GM21529 (cell line): ENCODE results near the gene COL4A6.

Experiments used
- ATAC-seq: cut with Tn5 transposase; IDR thresholded peaks from one replicate; pipeline ENCODE4 v1.9.1; 2021; ENCODE audit not compliant: unreplicated experiment

Gene COL4A6

DNA sequence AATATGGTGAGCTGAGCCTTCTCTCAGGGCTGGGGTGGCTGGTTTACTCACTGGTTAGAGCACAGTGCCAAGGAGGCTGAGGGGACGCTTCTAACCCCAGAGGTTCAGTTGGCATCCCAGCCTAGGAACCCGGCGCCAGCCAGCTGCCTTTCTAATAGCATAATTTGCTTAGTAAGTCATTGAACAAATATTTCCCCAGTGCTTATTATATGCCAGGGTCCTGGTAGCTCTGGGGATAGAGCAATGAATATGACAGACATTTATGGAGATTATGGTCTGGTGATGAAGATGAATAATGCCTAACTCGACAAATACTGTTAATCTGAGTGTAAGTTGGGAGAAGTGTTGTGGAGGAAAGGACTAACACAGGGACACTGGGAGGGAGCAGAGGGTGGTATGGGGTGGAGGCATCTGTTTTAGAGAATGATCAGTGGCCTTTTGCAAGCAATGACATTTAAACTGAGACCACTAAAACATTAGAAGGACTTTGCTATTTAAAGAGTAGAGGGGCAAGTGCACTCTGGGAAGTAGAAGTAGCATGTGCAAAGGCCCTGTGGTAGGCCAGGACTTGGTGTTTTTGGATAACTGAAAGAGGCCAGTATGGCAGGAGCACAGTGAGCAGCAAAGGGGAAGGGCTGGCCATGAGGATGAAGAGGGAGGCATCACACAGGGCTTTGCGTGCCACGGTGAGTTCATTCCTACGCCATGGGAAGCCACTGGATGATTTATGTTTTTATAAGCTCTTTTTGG lies 274.7 kb downstream of the COL4A6 start:
- no peak for ATAC-seq

- no peak for ATAC-seq
Measured at GRCh38 chrX:108162265-108162664, 276.0 kb downstream of the COL4A6 start.

DNA sequence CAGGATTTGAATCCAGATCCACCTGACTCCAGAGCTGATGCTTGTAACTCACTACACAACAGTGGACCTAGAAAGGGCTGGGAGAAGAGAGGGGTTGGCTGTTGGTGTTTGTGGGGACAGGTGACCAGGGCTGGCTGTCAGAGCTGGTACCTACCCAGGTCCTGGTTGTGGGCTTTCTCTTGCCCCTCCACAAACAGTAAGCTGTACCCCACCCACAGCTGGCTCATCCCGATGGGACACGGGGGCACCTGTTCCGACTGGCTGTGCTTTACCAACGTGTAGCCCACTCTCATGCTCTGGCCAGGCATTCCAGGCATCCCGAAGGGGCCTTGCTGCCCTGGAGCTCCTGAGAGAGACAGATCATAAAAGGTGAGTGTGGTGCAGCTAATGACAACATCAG lies 277.9 kb downstream of the COL4A6 start:
- ATAC-seq: no peak

GRCh38 chrX:108159028-108159670 lies 279.1 kb downstream of the COL4A6 start:
- no peak for ATAC-seq

GRCh38 chrX:108157628-108158027 lies 280.6 kb downstream of the COL4A6 start:
- no peak for ATAC-seq

- no peak for ATAC-seq
Measured at GRCh38 chrX:108156934-108157466, 281.2 kb downstream of the COL4A6 start.

GRCh38 chrX:108156082-108156481 lies 282.1 kb downstream of the COL4A6 start:
- ATAC-seq: no peak

DNA sequence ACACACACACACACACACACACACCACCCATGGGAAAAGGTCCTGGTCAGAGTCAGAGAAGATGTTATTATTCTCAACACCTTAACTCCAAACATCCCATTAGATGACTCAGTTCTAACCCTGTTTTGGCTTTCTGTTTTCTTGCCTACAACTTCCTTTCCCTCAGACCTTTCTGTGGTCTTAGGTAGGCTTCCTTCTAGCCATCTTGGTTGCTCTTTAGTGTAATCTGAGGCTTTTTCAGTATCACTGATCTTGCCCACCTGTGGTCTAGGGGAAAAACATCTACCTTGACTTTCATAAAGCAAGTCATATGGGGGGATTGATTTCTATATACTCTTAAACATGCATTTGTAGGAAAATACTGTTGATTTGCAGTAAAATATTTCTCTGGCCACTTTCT lies 289.7 kb downstream of the COL4A6 start:
- peak; percentile 97 for ATAC-seq

DNA sequence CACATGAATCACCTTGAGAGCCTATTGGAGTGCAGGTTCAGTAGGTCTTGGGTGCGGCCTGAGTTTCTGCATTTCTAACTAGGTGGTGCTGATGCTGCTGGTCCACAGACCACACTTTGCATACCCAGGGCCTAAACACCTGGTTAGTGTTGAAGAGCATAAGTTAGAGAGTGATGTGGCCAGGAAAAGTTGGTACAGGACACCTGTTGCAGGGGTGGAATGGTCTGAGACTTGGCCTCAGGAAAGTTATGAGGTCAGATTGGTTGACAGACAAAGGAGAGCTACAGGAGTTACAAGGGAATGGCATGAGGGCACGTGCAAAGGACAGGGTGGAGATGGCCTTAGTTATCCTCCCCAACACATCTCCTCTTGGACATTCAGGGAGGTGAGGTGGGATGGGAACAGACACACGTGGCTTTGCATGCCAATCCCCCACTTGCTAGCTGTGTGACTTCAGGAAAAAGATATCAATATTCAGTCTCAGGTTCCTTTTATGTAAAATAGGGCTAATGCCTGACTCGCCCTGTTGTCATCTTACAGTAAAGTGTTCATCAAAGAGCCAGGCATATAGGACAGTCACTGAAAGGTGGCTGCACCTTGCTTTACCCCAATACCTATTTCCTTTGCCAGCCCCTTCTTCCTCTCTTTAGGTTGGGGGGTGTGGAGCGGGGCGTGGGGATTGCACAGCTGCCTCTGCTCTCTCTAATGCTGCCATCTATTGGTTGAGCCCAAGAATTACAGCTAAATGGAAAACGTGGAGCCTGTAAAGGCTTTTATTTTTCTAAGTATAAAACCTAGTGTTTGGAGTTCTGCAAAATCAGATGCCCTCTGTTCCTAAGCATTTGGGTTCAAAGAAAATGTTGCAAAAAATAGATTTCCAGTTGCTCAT lies 299.2 kb downstream of the COL4A6 start:
- no peak for ATAC-seq

- ATAC-seq: no peak
Measured at GRCh38 chrX:108134724-108135123, 303.5 kb downstream of the COL4A6 start.

DNA sequence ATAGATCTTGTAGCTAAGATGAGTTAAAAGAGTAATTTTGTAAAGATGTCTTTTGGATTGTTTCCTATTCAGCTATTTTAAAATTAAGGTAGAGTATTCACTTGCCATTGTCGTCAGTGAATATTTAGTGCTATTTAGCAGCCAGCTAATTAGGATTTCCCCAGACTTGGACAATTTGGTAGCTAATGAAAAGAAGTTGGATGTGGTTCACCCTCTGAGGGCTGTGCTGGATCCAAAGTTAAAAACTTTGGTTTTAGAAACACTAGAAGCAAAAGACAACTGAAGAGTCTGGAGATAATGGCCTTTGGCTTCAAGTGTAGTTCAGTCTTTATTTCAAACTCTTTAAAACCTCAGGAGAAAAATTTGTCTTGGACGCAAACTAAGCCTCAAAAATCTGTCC lies 305.3 kb downstream of the COL4A6 start:
- no peak for ATAC-seq

DNA sequence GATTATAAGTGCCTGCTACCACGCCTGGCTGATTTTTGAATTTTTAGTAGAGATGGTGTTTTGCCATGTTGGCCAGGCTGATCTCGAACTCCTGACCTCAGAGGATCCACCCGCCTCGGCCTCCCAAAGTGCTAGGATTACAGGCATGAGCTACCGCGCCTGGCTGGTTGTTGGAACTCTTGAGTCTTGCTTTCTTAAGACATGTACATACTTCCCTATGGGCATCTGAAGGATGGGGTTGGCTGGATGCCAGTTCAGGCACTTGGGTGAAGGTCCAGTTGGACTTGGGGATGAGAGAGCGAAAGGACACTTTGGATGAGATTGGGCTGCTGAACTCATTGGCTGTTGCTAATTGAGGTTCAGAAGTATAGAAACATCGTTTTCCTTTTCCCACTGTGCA lies 306.2 kb downstream of the COL4A6 start:
- ATAC-seq: no peak

DNA sequence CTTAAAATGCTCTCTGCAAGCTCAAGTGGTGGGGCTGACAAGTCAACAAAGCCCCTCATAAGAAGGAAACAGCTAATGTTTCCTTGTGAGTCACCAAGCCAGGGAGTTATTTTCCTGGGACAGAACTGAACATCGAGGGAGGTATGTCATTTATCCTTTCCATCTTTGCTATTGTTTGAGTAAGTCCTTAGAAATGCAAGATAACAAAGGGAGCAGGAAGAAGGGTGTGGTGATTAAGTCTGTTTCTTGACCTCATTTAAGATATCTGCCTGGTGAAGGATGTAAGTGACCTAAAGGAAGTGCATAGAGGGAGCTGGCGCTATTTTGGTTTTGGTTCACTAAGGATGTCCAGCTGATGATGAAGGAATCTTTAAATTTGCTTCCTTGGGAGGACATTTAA lies 306.8 kb downstream of the COL4A6 start:
- ATAC-seq: no peak

- no peak for ATAC-seq
Measured at GRCh38 chrX:108130889-108131288, 307.3 kb downstream of the COL4A6 start.

GRCh38 chrX:108127152-108127551 lies 311.1 kb downstream of the COL4A6 start:
- ATAC-seq: no peak

DNA sequence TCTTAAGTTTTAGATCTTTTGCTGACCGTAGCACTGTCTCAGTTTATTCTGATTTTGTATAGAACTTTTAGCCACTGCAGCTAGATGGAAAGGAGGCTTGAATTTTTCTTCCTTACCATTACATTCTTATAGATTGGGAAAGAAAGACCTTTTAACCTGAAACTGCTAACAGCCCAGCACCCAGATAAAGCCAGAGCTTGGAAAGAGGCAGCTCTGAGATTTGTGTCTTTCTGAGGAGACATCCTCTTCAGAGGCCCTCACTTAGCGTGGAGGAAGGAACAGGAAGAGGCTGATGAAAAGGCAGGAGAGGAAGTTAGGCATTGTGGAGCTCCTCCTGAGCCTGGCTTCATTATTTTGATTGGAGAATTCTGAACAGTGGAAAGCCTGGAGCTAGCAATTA lies 311.6 kb downstream of the COL4A6 start:
- ATAC-seq: no peak

GRCh38 chrX:108123591-108124366 lies 314.4 kb downstream of the COL4A6 start:
- ATAC-seq: no peak

DNA sequence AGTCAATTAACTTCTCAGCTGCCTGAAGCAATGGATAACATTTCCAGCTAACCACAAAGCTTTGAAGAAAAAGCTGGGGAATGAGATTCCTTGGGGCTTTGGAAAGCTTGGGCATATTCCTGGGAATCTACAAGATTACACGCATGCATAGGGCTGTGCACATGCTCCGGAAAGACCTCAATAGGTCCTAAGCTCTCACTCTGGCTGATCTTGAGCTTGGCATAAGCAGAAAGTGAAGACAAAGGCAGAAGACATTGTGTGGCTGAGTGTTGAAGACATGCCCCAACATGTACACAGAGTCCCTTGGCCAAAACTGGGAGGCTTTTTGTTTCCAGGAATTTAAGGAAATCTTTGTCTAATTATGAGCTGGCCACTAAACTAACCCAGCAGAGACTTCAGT lies 315.5 kb downstream of the COL4A6 start:
- ATAC-seq: no peak

GRCh38 chrX:108121291-108121690 lies 316.9 kb downstream of the COL4A6 start:
- no peak for ATAC-seq

GRCh38 chrX:108117988-108118387 lies 320.2 kb downstream of the COL4A6 start:
- no peak for ATAC-seq

DNA sequence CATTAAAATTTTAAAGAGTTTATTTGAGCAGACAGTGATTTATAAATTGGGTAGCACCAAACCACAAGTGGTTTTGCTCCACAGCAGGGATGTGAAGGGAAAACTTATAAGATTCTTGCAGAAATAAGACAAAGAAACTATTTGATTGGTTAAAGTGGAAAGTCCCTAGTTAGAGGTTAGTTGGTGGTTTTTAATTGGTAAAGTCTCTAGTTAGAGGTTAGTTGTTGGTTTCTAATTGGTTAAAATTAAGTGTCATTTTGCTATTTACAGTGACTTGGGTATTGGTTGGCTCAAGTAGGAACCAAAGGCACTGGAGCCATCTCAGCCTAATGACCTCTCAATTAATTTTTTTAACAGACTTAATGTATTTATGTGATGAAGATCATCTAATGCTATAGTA lies 323.7 kb downstream of the COL4A6 start:
- no peak for ATAC-seq
